A375 (cell line): ENCODE data around the gene PTMS. TPM values are rescaled to one million over a fixed set of nuclear protein-coding genes. Genes with fewer than 3 reads are reported as not detected.

Experiments
- total RNA-seq: library from RNA; depleted of rRNA; stranded (reverse); fragments of >200 nt; shearing (Covaris generic); gene quantifications from 2 replicates; pipeline ENCODE4 v1.2.3, GENCODE V29; 2014; rRNA removed

The PTMS gene, protein sequence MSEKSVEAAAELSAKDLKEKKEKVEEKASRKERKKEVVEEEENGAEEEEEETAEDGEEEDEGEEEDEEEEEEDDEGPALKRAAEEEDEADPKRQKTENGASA
- total RNA-seq: 130 and 133 TPM in 2 replicates

DNA sequence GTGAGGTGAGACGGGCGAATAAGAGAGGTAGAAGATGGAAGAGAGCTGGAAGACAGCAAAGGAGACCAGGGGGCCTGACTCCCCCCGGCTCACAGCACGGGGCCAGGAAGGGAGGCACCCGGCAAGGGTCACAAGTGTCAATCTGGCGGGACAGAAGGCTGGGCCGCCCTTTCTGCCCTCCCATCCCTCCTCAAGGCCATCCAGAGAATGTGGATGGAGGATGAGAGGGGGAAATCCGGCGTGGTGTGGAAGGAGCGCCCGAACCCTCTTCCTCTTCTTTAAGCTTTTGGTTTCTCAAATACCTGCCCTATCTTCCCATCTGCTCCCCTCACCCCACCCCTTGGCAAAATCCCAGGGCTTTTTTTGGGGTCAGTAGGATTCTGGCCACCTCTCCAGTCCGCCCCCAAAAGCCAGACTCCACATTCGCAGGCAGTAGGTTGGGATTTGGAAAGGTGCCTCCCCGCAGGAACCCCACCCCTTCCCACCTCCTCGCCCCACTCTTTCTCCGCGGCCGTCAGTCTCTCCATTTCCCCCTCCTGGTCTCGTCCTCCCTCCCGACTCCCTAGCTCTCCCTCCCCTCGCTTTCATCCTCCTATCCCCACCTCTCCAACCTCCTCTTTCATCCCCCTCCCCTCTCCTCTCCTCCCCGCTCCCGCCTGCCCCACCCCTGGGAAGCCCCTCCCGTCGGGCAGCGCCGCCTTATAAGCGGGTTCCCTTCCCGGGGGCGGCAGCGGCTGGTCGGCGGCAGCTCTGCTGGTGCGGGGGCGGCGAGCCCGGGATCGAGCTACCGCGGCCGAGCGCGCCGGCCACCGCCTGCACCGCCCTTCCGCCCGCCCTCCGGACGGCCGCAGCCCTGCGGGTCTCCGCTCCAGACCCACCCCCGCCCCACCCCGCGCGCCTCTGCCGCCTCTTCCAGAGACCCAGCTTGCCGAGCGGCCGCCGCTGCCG, at the start of gene PTMS:
Gene PTMS, plus strand, starts transcription at position 730 of the 948 bp plus-strand sequence. CDS start 343 bp downstream, outside the sequence.

DNA sequence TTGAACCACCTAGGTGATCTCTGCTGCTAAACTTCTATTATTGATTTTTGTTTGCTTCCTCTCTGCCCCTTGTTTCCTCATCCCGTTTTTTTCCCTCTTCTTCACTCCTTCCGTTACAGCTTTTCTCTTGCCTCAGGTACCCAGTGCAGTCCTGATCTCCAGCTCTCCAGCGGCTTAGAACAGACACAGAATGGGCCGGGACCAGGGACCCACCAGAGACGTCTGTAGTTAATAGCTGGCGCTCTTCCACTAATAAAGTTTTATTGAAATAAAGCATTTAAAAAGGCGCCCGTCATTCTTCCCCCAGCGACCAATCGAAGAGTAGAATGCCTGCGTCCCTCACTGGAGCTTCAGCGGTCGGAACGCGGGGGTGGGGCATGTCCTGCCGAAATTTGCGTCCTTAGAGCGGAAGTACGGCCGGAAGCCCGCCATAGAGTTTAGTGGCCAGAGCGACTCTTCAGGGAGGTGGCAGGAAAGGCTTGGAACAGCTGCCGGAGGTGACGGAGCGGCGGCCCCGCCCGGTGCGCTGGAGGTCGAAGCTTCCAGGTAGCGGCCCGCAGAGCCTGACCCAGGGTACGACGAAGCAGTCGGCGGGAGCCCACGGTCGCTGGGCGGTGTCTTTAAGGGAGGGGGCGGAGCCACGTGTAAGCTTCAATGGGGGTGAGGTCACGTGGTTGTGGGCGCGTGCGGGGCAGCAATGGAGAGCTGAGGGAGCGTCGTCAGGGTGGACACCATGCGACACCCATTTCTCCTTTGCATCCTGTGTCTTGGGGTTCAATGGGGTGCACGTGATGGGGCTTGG, 42.4 kb upstream of the PTMS start, which contains the start of gene COPS7A:
Gene COPS7A, plus strand, starts transcription at position 440 of the 802 bp plus-strand sequence. CDS start 611 bp downstream, outside the sequence.

GRCh38 chr12:6752921-6753771, 13.0 kb upstream of the PTMS start, which contains the start of gene MLF2:
TSS of gene MLF2 (minus strand) at chr12:6753141. CDS start at chr12:6752334, 807 bp downstream.

GRCh38 chr12:6772331-6772695, 6.2 kb downstream of the PTMS start, which contains the start of gene LAG3:
TSS of gene LAG3 (plus strand) at chr12:6772520. CDS start at chr12:6772853, 333 bp downstream.

GRCh38 chr12:6788972-6789924, 23.1 kb downstream of the PTMS start, which contains the start of gene CD4:
TSS of gene CD4 (plus strand) at chr12:6789528. CDS start at chr12:6800139, 10,611 bp downstream.

Other genes starting within 250 kb of the PTMS start
- gene GAPDH, start 231.8 kb upstream of the PTMS start, total RNA-seq: 9,533 and 10,599 TPM in 2 replicates
- gene IFFO1, start 210.3 kb upstream of the PTMS start, total RNA-seq: 11.2 and 11.7 TPM in 2 replicates
- gene NOP2, start 198.1 kb upstream of the PTMS start, total RNA-seq: 115 and 143 TPM in 2 replicates
- gene CHD4, start 159.0 kb upstream of the PTMS start, total RNA-seq: 322 and 354 TPM in 2 replicates
- gene LPAR5, start 130.4 kb upstream of the PTMS start, total RNA-seq: 0.40 and 0.98 TPM in 2 replicates
- not detected in 2 replicates for gene ACRBP, start 118.9 kb upstream of the PTMS start, total RNA-seq
- 41.6 and 45.4 TPM in 2 replicates for gene ING4, start 103.2 kb upstream of the PTMS start, total RNA-seq
- gene ZNF384, start 77.0 kb upstream of the PTMS start, total RNA-seq: 32.5 and 32.7 TPM in 2 replicates
- 0.08 TPM in 1 of 2 replicates, not detected in the other for gene PIANP, start 65.5 kb upstream of the PTMS start, total RNA-seq
- gene COPS7A, start 42.3 kb upstream of the PTMS start, total RNA-seq: 107 and 109 TPM in 2 replicates
- 248 and 252 TPM in 2 replicates for gene MLF2, start 13.2 kb upstream of the PTMS start, total RNA-seq
- gene LAG3, start 6.2 kb downstream of the PTMS start, total RNA-seq: 0.64 and 1.4 TPM in 2 replicates
- 0.04 TPM in 1 of 2 replicates, not detected in the other for gene CD4, start 23.2 kb downstream of the PTMS start, total RNA-seq
- 2.7 and 3.7 TPM in 2 replicates for gene GPR162, start 55.5 kb downstream of the PTMS start, total RNA-seq
- gene P3H3, start 62.0 kb downstream of the PTMS start, total RNA-seq: 24.4 and 25.4 TPM in 2 replicates
- gene GNB3, start 74.6 kb downstream of the PTMS start, total RNA-seq: 0.60 and 1.5 TPM in 2 replicates
- 59.8 and 88.8 TPM in 2 replicates for gene CDCA3, start 84.9 kb downstream of the PTMS start, total RNA-seq
- 104 and 105 TPM in 2 replicates for gene USP5, start 85.8 kb downstream of the PTMS start, total RNA-seq
- gene TPI1, start 101.2 kb downstream of the PTMS start, total RNA-seq: 1,258 and 1,261 TPM in 2 replicates
- 16.9 and 18.4 TPM in 2 replicates for gene SPSB2, start 106.9 kb downstream of the PTMS start, total RNA-seq
- 12.7 and 15.2 TPM in 2 replicates for gene LRRC23, start 138.5 kb downstream of the PTMS start, total RNA-seq
- gene ENO2, start 148.2 kb downstream of the PTMS start, total RNA-seq: 19.2 and 23.8 TPM in 2 replicates
- gene ATN1, start 161.6 kb downstream of the PTMS start, total RNA-seq: 29.4 and 29.8 TPM in 2 replicates
- gene RNU7-1, start 177.5 kb downstream of the PTMS start, total RNA-seq: not detected in 2 replicates
- gene C12orf57, start 177.7 kb downstream of the PTMS start, total RNA-seq: 295 and 346 TPM in 2 replicates
- gene PTPN6, start 185.0 kb downstream of the PTMS start, total RNA-seq: 0.88 and 2.8 TPM in 2 replicates
- gene PHB2, start 204.3 kb downstream of the PTMS start, total RNA-seq: 604 and 712 TPM in 2 replicates
- gene EMG1, start 204.6 kb downstream of the PTMS start, total RNA-seq: 154 and 183 TPM in 2 replicates